ENCODE results near the gene VPS13C.

Gene VPS13C

DNA sequence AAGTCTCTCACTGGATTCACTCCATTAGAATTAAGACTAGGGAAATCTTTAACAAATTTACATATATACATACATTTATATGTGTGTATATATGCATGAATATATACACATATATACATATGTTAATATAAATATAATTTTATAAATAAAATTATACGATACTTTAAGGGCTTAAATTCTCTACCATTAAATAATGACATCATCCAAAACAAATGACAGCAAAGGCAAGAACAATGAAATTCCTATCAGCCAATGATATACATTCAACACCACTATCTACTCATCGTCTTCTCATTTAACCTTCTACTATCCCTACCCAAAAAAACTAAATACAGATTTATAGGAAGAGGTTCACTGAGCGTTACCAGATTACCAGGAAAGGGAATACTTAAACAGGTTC lies 152.0 kb downstream of the VPS13C start:
- H3K4me1 ChIP-seq (ENCODE audit: control insufficient read depth, insufficient read depth, low read depth, low read length), result no peaks in the 10 kb centered on the region
- H2BK15ac ChIP-seq (ENCODE audit: low read depth, poor library complexity, severe bottlenecking), result no peak overlapping the region
- no peak for DNase-seq
- H3K4me2 ChIP-seq (ENCODE audit: low read length, poor library complexity, severe bottlenecking), result no peak overlapping the region
- H3K9ac ChIP-seq (ENCODE audit: low read length), result no peak overlapping the region
- H3K4ac ChIP-seq (ENCODE audit: low read depth in 1 of 2, low read length in 2 of 2), result no peak overlapping the region
- H3K9me3 ChIP-seq (ENCODE audit: control insufficient read depth, low read length), result peaks cover under 1% of the 10 kb centered on the region
- H3K79me1 ChIP-seq (replicated peaks; ENCODE audit: low read length, poor library complexity, severe bottlenecking), result no peaks in the 10 kb centered on the region
- H3K18ac ChIP-seq (ENCODE audit: low read depth in 1 of 2, low read length in 2 of 2), result no peak overlapping the region
- no peak overlapping the region for H2BK120ac ChIP-seq (ENCODE audit: low read depth, low read length)
- H2BK12ac ChIP-seq (ENCODE audit: low read length in 2 of 2), result no peak overlapping the region
- no peak overlapping the region for H4K91ac ChIP-seq (ENCODE audit: low read length)
- 98% methylated on average over 3 of the region's 3 CpGs for WGBS
- no peak overlapping the region for H3K27ac ChIP-seq (ENCODE audit: low read length, poor library complexity, severe bottlenecking)
- H3K36me3 ChIP-seq (ENCODE audit: control insufficient read depth in 1 of 2, insufficient read depth in 2 of 2, low read depth in 1 of 2, low read length in 2 of 2), result peaks cover 0 to 81% of the 10 kb centered on the region in 2 experiments
- no peak overlapping the region for H3K14ac ChIP-seq (ENCODE audit: low read length in 2 of 2)
- H2AK5ac ChIP-seq (ENCODE audit: low read length, severe bottlenecking), result no peak overlapping the region
- H4K8ac ChIP-seq (ENCODE audit: low read length), result no peak overlapping the region
- no peak overlapping the region for H3K4me3 ChIP-seq (ENCODE audit: insufficient read depth in 1 of 2, low read depth in 1 of 2, low read length in 2 of 2)
- no peak overlapping the region for H2AFZ ChIP-seq (ENCODE audit: low read depth, low read length)
- H2BK5ac ChIP-seq (ENCODE audit: low read depth, low read length, poor library complexity, severe bottlenecking), result no peak overlapping the region
- no peaks in the 10 kb centered on the region for H3K27me3 ChIP-seq (ENCODE audit: control insufficient read depth in 1 of 2, insufficient read depth in 1 of 2, low read length in 2 of 2)
- H3K23ac ChIP-seq (ENCODE audit: low read length in 2 of 2), result no peak overlapping the region

DNA sequence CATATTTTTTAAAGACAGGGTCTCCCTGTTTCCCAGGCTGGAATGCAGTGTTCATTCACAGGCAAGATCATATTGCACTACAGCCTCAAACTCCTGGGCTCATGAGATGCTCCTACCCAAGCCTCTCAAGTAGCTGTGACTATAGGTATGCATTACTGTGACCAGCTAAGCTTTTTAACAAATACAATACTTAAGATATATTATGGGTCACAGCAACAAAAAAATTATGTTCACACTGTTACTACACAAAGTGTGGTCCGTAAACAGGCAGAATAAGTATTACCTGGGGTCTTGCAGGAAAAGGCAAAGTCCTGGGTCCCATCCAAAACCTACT lies 152.5 kb downstream of the VPS13C start:
- Histone ChIP-seq H3K23ac (ENCODE audit: low read length in 2 of 2) (no peak overlapping the region), H2BK120ac (ENCODE audit: low read depth, low read length) (no peak overlapping the region), H2AK5ac (ENCODE audit: low read length, severe bottlenecking) (no peak overlapping the region), H3K4ac (ENCODE audit: low read depth in 1 of 2, low read length in 2 of 2) (no peak overlapping the region), H3K4me2 (ENCODE audit: low read length, poor library complexity, severe bottlenecking) (no peak overlapping the region), H4K8ac (ENCODE audit: low read length) (no peak overlapping the region), H3K9ac (ENCODE audit: low read length) (no peak overlapping the region), H3K79me1 (replicated peaks; ENCODE audit: low read length, poor library complexity, severe bottlenecking) (peaks cover 3% of the 10 kb centered on the region), H3K27me3 (ENCODE audit: control insufficient read depth in 1 of 2, insufficient read depth in 1 of 2, low read length in 2 of 2) (no peaks in the 10 kb centered on the region), H3K18ac (ENCODE audit: low read depth in 1 of 2, low read length in 2 of 2) (no peak overlapping the region), H4K91ac (ENCODE audit: low read length) (no peak overlapping the region), H2AFZ (ENCODE audit: low read depth, low read length) (no peak overlapping the region), H3K27ac (ENCODE audit: low read length, poor library complexity, severe bottlenecking) (no peak overlapping the region), H3K9me3 (ENCODE audit: control insufficient read depth, low read length) (peaks cover 6% of the 10 kb centered on the region), H3K4me3 (ENCODE audit: insufficient read depth in 1 of 2, low read depth in 1 of 2, low read length in 2 of 2) (no peak overlapping the region), H3K36me3 (ENCODE audit: control insufficient read depth in 1 of 2, insufficient read depth in 2 of 2, low read depth in 1 of 2, low read length in 2 of 2) (peaks cover 0 to 83% of the 10 kb centered on the region in 2 experiments), H2BK15ac (ENCODE audit: low read depth, poor library complexity, severe bottlenecking) (no peak overlapping the region), H2BK5ac (ENCODE audit: low read depth, low read length, poor library complexity, severe bottlenecking) (no peak overlapping the region), H3K4me1 (ENCODE audit: control insufficient read depth, insufficient read depth, low read depth, low read length) (no peaks in the 10 kb centered on the region), H2BK12ac (ENCODE audit: low read length in 2 of 2) (no peak overlapping the region), H3K14ac (ENCODE audit: low read length in 2 of 2) (no peak overlapping the region)
- no peak for DNase-seq
- 100% methylated on average over 1 of the region's 1 CpG for WGBS

DNA sequence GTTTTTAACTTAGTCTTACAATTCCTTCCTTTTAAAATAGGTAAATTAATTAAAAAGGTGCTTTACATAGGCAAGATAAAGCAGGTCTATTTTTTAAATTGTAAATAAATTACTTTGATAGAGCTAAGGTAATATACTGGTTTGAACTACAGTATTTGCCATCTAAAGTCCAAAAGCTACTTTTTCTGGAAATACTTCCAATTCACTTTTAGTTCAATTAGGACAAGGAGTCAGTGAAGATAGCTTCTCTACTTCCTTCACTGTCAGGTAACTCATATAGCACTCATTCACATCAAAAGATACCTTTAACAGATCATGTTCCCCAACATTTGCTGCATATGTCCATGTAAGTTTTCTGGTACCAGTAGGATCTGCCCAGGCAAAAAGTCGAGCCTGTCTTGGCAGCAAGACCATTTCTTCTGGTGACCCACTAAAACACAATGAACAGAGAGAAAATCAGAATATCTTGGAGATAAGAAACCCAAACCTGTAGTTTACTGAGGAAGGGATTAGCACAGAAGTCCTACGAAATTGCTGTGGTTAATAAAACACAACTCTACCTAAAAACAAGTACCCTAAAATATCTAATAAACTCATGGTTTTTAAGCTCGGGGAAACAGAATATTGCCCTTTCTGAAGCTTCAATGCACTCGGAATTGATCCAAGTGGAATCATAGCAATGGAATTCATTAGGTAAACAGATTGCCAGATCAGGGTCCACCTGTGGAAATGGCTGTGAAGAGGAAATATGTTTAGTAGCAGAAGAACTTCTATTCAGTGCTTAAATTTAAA lies 153.1 kb downstream of the VPS13C start:
- Histone ChIP-seq H3K4me2 (ENCODE audit: low read length, poor library complexity, severe bottlenecking) (no peak overlapping the region), H2AFZ (ENCODE audit: low read depth, low read length) (no peak overlapping the region), H3K14ac (ENCODE audit: low read length in 2 of 2) (no peak overlapping the region), H2BK15ac (ENCODE audit: low read depth, poor library complexity, severe bottlenecking) (no peak overlapping the region), H2BK5ac (ENCODE audit: low read depth, low read length, poor library complexity, severe bottlenecking) (no peak overlapping the region), H3K36me3 (ENCODE audit: control insufficient read depth in 1 of 2, insufficient read depth in 2 of 2, low read depth in 1 of 2, low read length in 2 of 2) (peaks cover 0 to 89% of the 10 kb centered on the region in 2 experiments), H3K4me1 (ENCODE audit: control insufficient read depth, insufficient read depth, low read depth, low read length) (no peaks in the 10 kb centered on the region), H3K18ac (ENCODE audit: low read depth in 1 of 2, low read length in 2 of 2) (no peak overlapping the region), H3K79me1 (replicated peaks; ENCODE audit: low read length, poor library complexity, severe bottlenecking) (peaks cover 3% of the 10 kb centered on the region), H2BK120ac (ENCODE audit: low read depth, low read length) (no peak overlapping the region), H3K27ac (ENCODE audit: low read length, poor library complexity, severe bottlenecking) (no peak overlapping the region), H3K9me3 (ENCODE audit: control insufficient read depth, low read length) (peaks cover 11% of the 10 kb centered on the region), H3K9ac (ENCODE audit: low read length) (no peak overlapping the region), H2AK5ac (ENCODE audit: low read length, severe bottlenecking) (no peak overlapping the region), H3K27me3 (ENCODE audit: control insufficient read depth in 1 of 2, insufficient read depth in 1 of 2, low read length in 2 of 2) (no peaks in the 10 kb centered on the region), H4K8ac (ENCODE audit: low read length) (no peak overlapping the region), H4K91ac (ENCODE audit: low read length) (no peak overlapping the region), H3K4ac (ENCODE audit: low read depth in 1 of 2, low read length in 2 of 2) (no peak overlapping the region), H3K23ac (ENCODE audit: low read length in 2 of 2) (no peak overlapping the region), H2BK12ac (ENCODE audit: low read length in 2 of 2) (no peak overlapping the region), H3K4me3 (ENCODE audit: insufficient read depth in 1 of 2, low read depth in 1 of 2, low read length in 2 of 2) (no peak overlapping the region)
- WGBS, result 97% methylated on average over 4 of the region's 4 CpGs
- no peak for DNase-seq

DNA sequence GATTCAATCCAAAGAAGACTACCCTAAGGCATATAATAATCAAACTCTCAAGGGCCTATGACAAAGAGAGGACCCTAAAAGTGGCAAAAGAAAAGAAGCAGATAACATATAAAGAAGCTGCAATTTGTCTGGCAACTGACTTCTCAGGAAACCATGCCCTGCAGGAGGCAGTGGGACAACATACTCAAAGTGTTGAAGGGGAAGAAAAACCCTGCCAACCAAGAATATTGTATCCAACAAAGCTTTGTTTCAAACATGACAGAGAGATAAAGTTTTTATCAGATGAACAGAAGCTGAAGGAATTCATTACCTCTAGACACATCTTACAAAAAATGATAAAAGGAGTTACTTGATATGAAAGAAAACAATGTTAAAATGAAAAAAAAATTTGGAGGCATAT lies 167.1 kb downstream of the VPS13C start:
- Histone ChIP-seq H3K4me1 (ENCODE audit: control insufficient read depth, insufficient read depth, low read depth, low read length) (no peaks in the 10 kb centered on the region), H3K4me2 (ENCODE audit: low read length, poor library complexity, severe bottlenecking) (no peak overlapping the region), H3K4me3 (ENCODE audit: insufficient read depth in 1 of 2, low read depth in 1 of 2, low read length in 2 of 2) (no peak overlapping the region), H4K91ac (ENCODE audit: low read length) (no peak overlapping the region), H3K79me1 (replicated peaks; ENCODE audit: low read length, poor library complexity, severe bottlenecking) (peaks cover 2% of the 10 kb centered on the region), H3K9ac (ENCODE audit: low read length) (no peak overlapping the region), H3K18ac (ENCODE audit: low read depth in 1 of 2, low read length in 2 of 2) (no peak overlapping the region), H2BK5ac (ENCODE audit: low read depth, low read length, poor library complexity, severe bottlenecking) (no peak overlapping the region), H3K9me3 (ENCODE audit: control insufficient read depth, low read length) (peaks cover 37% of the 10 kb centered on the region), H4K8ac (ENCODE audit: low read length) (no peak overlapping the region), H2BK12ac (ENCODE audit: low read length in 2 of 2) (no peak overlapping the region), H3K4ac (ENCODE audit: low read depth in 1 of 2, low read length in 2 of 2) (no peak overlapping the region), H3K23ac (ENCODE audit: low read length in 2 of 2) (no peak overlapping the region), H3K27ac (ENCODE audit: low read length, poor library complexity, severe bottlenecking) (no peak overlapping the region), H2AFZ (ENCODE audit: low read depth, low read length) (no peak overlapping the region), H2BK15ac (ENCODE audit: low read depth, poor library complexity, severe bottlenecking) (no peak overlapping the region), H2AK5ac (ENCODE audit: low read length, severe bottlenecking) (no peak overlapping the region), H2BK120ac (ENCODE audit: low read depth, low read length) (no peak overlapping the region), H3K36me3 (ENCODE audit: control insufficient read depth in 1 of 2, insufficient read depth in 2 of 2, low read depth in 1 of 2, low read length in 2 of 2) (peaks cover 10 to 65% of the 10 kb centered on the region in 2 experiments), H3K14ac (ENCODE audit: low read length in 2 of 2) (no peak overlapping the region), H3K27me3 (ENCODE audit: control insufficient read depth in 1 of 2, insufficient read depth in 1 of 2, low read length in 2 of 2) (no peaks in the 10 kb centered on the region)
- no peak for DNase-seq
